OCI-LY1 (cell line): ENCODE data around the gene SEC14L1.

ENCODE experiments used
- H2AFZ ChIP-seq: fragments of 200-600 bp; sonication (generic), shearing (Covaris generic); 2 replicates; pipeline ENCODE4 v1.6.0; 2014; ENCODE audit warnings: antibody characterized with exemption, mild to moderate bottlenecking, low read length
- H3F3A ChIP-seq: fragments of 200-600 bp; sonication (generic), shearing (Covaris generic); 2 replicates; pipeline ENCODE4 v1.6.0; 2014; ENCODE audit warnings: mild to moderate bottlenecking, antibody characterized with exemption, low read length, moderate library complexity; ENCODE audit not compliant: insufficient read depth
- H3K27ac ChIP-seq: fragments of 200-600 bp; sonication (generic); 2 replicates; pipeline ENCODE4 v1.5.1; 2014; ENCODE audit warnings: low read length, mixed run types, mild to moderate bottlenecking, low read depth; ENCODE audit not compliant: poor library complexity, severe bottlenecking
- H3K27me3 ChIP-seq: fragments of 200-600 bp; sonication (generic); 2 replicates; pipeline ENCODE4 v1.6.0; 2014; ENCODE audit warnings: antibody characterized with exemption, mild to moderate bottlenecking, low read length, moderate library complexity; ENCODE audit not compliant: insufficient read depth
- H3K36me3 ChIP-seq: fragments of 200-600 bp; sonication (generic); 2 replicates; pipeline ENCODE4 v1.6.1; 2014; ENCODE audit warnings: mild to moderate bottlenecking, antibody characterized with exemption, low read length, moderate library complexity, mixed read lengths; ENCODE audit not compliant: insufficient read depth
- H3K4me1 ChIP-seq: fragments of 200-600 bp; sonication (generic); 2 replicates; pipeline ENCODE4 v1.5.1; 2014; ENCODE audit warnings: mild to moderate bottlenecking, low read length, moderate library complexity; ENCODE audit not compliant: insufficient read depth, severe bottlenecking
- H3K4me2 ChIP-seq: fragments of 200-600 bp; sonication (generic), shearing (Covaris generic); 2 replicates; pipeline ENCODE4 v1.6.1; 2014; ENCODE audit warnings: low read length
- H3K4me3 ChIP-seq: fragments of 200-600 bp; sonication (generic); 2 replicates; pipeline ENCODE4 v1.5.1; 2014; ENCODE audit warnings: low read length, low read depth, mild to moderate bottlenecking, mixed read lengths; ENCODE audit not compliant: poor library complexity, severe bottlenecking
- H3K79me2 ChIP-seq: fragments of 200-600 bp; shearing (Covaris generic); 2 replicates; pipeline ENCODE4 v1.6.1; 2016; ENCODE audit warnings: mixed run types, low read length, mixed read lengths; ENCODE audit not compliant: insufficient read depth
- H3K9ac ChIP-seq: fragments of 200-600 bp; sonication (generic), shearing (Covaris generic); 2 replicates; pipeline ENCODE4 v1.6.1; 2014; ENCODE audit warnings: mild to moderate bottlenecking, low read length, mixed read lengths
- H3K9me2 ChIP-seq: fragments of 200-600 bp; sonication (generic), shearing (Covaris generic); 2 replicates; pipeline ENCODE4 v1.6.1; 2014; ENCODE audit warnings: low read depth, mild to moderate bottlenecking, low read length, mixed read lengths
- H3K9me3 ChIP-seq: fragments of 200-600 bp; shearing (Covaris generic); 2 replicates; pipeline ENCODE4 v1.6.1; 2014; ENCODE audit warnings: low read length, mixed read lengths
- H4K20me1 ChIP-seq: fragments of 200-600 bp; sonication (generic), shearing (Covaris generic); 2 replicates; pipeline ENCODE4 v1.6.0; 2016; ENCODE audit warnings: mild to moderate bottlenecking, low read length; ENCODE audit not compliant: insufficient read depth
- EZH2 ChIP-seq: fragments of 200-600 bp; sonication (generic), shearing (Covaris generic); IDR thresholded peaks from 2 replicates; pipeline ENCODE4 v1.8.0; 2017; ENCODE audit warnings: borderline replicate concordance, mixed run types, mild to moderate bottlenecking, antibody characterized with exemption, low read length, moderate library complexity, mixed read lengths
- TF ChIP-seq, protein P1 (sequence below): fragments of 200-600 bp; sonication (generic), shearing (Covaris generic); IDR thresholded peaks from 2 replicates; pipeline ENCODE4 v1.5.1; 2017; ENCODE audit warnings: mild to moderate bottlenecking, antibody characterized with exemption, low read length, moderate library complexity, mixed read lengths

The SEC14L1 gene

DNA sequence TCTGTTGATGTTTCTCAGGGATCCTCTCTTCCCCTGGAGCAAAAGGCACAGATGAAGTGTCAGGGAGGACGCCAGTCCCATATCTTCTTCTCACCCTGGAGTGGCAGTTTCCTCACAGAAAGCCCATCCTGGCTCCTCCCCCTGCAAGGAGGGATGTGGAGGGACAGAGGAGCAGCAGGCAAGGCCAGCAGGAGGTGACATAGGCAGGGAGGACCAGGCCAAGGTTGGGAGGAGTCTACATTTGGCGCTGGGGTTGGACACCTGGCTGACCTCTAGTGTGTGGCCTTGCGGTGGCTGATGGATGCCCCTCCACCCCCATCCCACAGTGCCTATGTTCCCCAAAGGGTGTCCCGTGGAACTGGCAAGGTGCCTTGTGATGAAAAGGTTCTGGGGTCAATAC lies 125.4 kb downstream of the SEC14L1 start:
- Histone ChIP-seq H4K20me1 (no peaks in the 10 kb centered on the region), H3K79me2 (no peaks in the 10 kb centered on the region), H3K27ac (no peak overlapping the region), H2AFZ (no peak overlapping the region), H3K9me3 (no peaks in the 10 kb centered on the region), H3K27me3 (no peaks in the 10 kb centered on the region), H3K36me3 (no peaks in the 10 kb centered on the region), H3K4me1 (no peaks in the 10 kb centered on the region), H3K4me2 (no peak overlapping the region), H3F3A (no peaks in the 10 kb centered on the region), H3K9me2 (no peaks in the 10 kb centered on the region), H3K9ac (no peak overlapping the region), H3K4me3 (no peak overlapping the region)
- no peak for TF ChIP-seq EZH2
- TF ChIP-seq, protein P1, sequence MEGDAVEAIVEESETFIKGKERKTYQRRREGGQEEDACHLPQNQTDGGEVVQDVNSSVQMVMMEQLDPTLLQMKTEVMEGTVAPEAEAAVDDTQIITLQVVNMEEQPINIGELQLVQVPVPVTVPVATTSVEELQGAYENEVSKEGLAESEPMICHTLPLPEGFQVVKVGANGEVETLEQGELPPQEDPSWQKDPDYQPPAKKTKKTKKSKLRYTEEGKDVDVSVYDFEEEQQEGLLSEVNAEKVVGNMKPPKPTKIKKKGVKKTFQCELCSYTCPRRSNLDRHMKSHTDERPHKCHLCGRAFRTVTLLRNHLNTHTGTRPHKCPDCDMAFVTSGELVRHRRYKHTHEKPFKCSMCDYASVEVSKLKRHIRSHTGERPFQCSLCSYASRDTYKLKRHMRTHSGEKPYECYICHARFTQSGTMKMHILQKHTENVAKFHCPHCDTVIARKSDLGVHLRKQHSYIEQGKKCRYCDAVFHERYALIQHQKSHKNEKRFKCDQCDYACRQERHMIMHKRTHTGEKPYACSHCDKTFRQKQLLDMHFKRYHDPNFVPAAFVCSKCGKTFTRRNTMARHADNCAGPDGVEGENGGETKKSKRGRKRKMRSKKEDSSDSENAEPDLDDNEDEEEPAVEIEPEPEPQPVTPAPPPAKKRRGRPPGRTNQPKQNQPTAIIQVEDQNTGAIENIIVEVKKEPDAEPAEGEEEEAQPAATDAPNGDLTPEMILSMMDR = no peak
